ENCODE measurements around the gene ZIC2.

The ZIC2 gene

GRCh38 chr13:99975626-99976025, 6.0 kb upstream of the ZIC2 start:
- DNase-seq: no peak

- DNase-seq: no peak
Observed at GRCh38 chr13:99976575-99976974, 5.0 kb upstream of the ZIC2 start.

GRCh38 chr13:99977334-99977911, 4.2 kb upstream of the ZIC2 start:
- no peak for DNase-seq

GRCh38 chr13:99977912-99978798, 3.4 kb upstream of the ZIC2 start:
- DNase-seq: no peak

GRCh38 chr13:99978799-99979452, 2.7 kb upstream of the ZIC2 start:
- DNase-seq: no peak

GRCh38 chr13:99979453-99980200, 2.0 kb upstream of the ZIC2 start:
- no peak for DNase-seq

GRCh38 chr13:99980201-99980823, 1.3 kb upstream of the ZIC2 start:
- DNase-seq: peak; percentile 75

GRCh38 chr13:99980824-99981734, 505 bp upstream of the ZIC2 start:
- DNase-seq: peak; percentile 65

- DNase-seq: peak; percentile 9
Observed at GRCh38 chr13:99982036-99982730, 599 bp downstream of the ZIC2 start.

- DNase-seq: no peak
Observed at GRCh38 chr13:99982731-99983498, 1.3 kb downstream of the ZIC2 start.

GRCh38 chr13:99983499-99984401, 2.2 kb downstream of the ZIC2 start:
- no peak for DNase-seq

- no peak for DNase-seq
Observed at GRCh38 chr13:99984461-99985240, 3.1 kb downstream of the ZIC2 start.

GRCh38 chr13:99985241-99985874, 3.8 kb downstream of the ZIC2 start:
- no peak for DNase-seq

- no peak for DNase-seq
Observed at GRCh38 chr13:99985886-99986527, 4.4 kb downstream of the ZIC2 start.

GRCh38 chr13:99986741-99987140, 5.2 kb downstream of the ZIC2 start:
- no peak for DNase-seq

GRCh38 chr13:99987154-99988019, 5.8 kb downstream of the ZIC2 start:
- DNase-seq: no peak
